ENCODE measurements around the gene TELO2.

- no peak for TF ChIP-seq CTCF (IDR thresholded peaks at IDR 0.05)
- no peak for TF ChIP-seq POLR2A (IDR thresholded peaks at IDR 0.05)
Observed at GRCh38 chr16:1493746-1494094, 560 bp downstream of the TELO2 start.

Data from uterus (tissue), 2 donors.